Measurements from ENCODE around the gene PON2. TPM values are rescaled to one million over a fixed set of nuclear protein-coding genes. Genes with fewer than 3 reads are reported as not detected.
"Not testable (repeated sequence)": the region's sequence is repeated elsewhere in the genome, so short reads cannot be mapped to it uniquely, and the experiment has no call there.

The PON2 gene
- total RNA-seq, 1 donor from 2014 or later: 152 TPM

DNA sequence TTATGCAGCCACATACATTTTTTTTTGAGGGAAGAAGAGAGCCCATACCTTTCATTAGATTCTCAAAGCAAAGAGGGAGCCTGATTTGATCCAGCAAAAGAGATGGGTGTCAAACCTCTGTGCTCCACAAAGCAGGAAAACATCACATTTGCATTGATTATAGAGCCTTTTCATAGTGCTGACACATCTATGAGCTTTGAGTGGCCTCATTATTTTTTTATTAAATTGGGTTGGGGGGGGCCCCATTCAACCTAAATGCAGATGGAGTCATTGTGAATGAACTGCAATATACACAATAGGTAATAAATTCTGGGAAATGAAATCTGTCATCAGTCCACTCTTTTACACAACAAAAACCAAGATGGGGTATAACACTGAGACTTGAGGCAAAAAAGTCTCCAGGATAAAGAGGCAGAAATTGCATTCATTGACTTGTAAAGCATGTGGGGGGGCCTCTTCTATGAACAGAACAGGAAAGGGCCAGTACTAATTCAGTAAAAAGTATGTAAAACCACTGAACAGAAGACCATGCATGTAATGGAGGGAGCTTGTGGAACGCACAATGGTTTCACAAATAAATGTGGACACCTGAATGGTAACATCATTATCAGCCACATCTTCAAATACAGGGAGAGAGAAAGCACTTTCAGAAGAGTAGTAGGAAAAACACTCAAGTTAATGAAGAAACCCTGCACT, 33.2 kb upstream of the PON2 start:
- H3K9ac ChIP-seq (ENCODE audit: low read length): no peak overlapping the region
- H3K4me2 ChIP-seq (ENCODE audit: low read length): no peak overlapping the region
- DNase-seq (ENCODE audit: low read depth) (no peak), FAIRE-seq (no peak)
- H3K4me3 ChIP-seq (ENCODE audit: insufficient read depth, low read depth, low read length): no peak overlapping the region
- H3K27ac ChIP-seq (ENCODE audit: low read depth, low read length): no peak overlapping the region
- peaks cover 14% of the 10 kb centered on the region for H3K4me1 ChIP-seq (ENCODE audit: insufficient read depth, low read length)
- H3K36me3 Mint-ChIP-seq (ENCODE audit: low read depth, unreplicated experiment): no peaks in the 10 kb centered on the region
- no peak overlapping the region for H2AFZ ChIP-seq (ENCODE audit: low read depth, low read length)
- H3K36me3 ChIP-seq (ENCODE audit: insufficient read depth, low read length): no peaks in the 10 kb centered on the region
- TF ChIP-seq, protein P1, sequence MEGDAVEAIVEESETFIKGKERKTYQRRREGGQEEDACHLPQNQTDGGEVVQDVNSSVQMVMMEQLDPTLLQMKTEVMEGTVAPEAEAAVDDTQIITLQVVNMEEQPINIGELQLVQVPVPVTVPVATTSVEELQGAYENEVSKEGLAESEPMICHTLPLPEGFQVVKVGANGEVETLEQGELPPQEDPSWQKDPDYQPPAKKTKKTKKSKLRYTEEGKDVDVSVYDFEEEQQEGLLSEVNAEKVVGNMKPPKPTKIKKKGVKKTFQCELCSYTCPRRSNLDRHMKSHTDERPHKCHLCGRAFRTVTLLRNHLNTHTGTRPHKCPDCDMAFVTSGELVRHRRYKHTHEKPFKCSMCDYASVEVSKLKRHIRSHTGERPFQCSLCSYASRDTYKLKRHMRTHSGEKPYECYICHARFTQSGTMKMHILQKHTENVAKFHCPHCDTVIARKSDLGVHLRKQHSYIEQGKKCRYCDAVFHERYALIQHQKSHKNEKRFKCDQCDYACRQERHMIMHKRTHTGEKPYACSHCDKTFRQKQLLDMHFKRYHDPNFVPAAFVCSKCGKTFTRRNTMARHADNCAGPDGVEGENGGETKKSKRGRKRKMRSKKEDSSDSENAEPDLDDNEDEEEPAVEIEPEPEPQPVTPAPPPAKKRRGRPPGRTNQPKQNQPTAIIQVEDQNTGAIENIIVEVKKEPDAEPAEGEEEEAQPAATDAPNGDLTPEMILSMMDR (IDR thresholded peaks at IDR 0.05; ENCODE audit: insufficient read depth, low read depth, low read length): no peak
- no peak for TF ChIP-seq EZH2 (IDR thresholded peaks at IDR 0.05; ENCODE audit: insufficient read depth, low read length)
- H3K9me3 ChIP-seq (ENCODE audit: insufficient read depth, low read depth, low read length): no peaks in the 10 kb centered on the region
- no peaks in the 10 kb centered on the region for H4K20me1 ChIP-seq (ENCODE audit: insufficient read depth, low read length)
- H3K9me3 Mint-ChIP-seq (ENCODE audit: unreplicated experiment): no peaks in the 10 kb centered on the region
- H3K27me3 ChIP-seq (ENCODE audit: insufficient read depth, low read length): no peaks in the 10 kb centered on the region
- H3K4me1 Mint-ChIP-seq (ENCODE audit: low read depth, unreplicated experiment): peaks cover 33% of the 10 kb centered on the region
- no peak overlapping the region for H3K4me3 Mint-ChIP-seq (ENCODE audit: unreplicated experiment)
- H3K27me3 Mint-ChIP-seq (ENCODE audit: low read depth, unreplicated experiment): no peaks in the 10 kb centered on the region
- no peak overlapping the region for H3K27ac Mint-ChIP-seq (ENCODE audit: unreplicated experiment)
- no peaks in the 10 kb centered on the region for H3K79me2 ChIP-seq (ENCODE audit: insufficient read depth, low read length)

DNA sequence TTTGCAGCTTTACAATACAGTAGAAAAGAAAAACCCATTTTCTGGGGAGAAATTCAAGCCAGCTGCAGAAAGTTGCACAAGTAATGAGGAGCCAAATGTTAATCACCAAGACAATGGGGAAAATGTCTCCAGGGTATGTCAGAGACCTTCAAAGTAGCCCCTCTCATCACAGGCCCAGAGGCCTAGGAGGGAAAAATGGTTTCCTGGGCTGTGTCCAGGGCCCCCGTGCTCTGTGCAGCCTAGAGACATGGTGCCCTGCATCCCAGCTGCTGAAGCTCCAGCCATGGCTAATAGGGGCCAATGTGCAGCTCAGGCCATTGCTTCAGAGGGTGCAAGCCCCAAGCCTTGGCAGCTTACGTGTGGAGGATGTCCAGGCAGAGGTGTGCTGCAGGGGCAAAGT, 25.8 kb upstream of the PON2 start:
- peaks cover 17% of the 10 kb centered on the region for H3K9me3 Mint-ChIP-seq (ENCODE audit: unreplicated experiment)
- not testable (repeated sequence) for H3K36me3 Mint-ChIP-seq (ENCODE audit: low read depth, unreplicated experiment); H3K4me3 ChIP-seq (ENCODE audit: insufficient read depth, low read depth, low read length); H3K27me3 Mint-ChIP-seq (ENCODE audit: low read depth, unreplicated experiment); FAIRE-seq; H3K4me1 Mint-ChIP-seq (ENCODE audit: low read depth, unreplicated experiment); H3K4me1 ChIP-seq (ENCODE audit: insufficient read depth, low read length); DNase-seq (ENCODE audit: low read depth); H3K27ac ChIP-seq (ENCODE audit: low read depth, low read length); H4K20me1 ChIP-seq (ENCODE audit: insufficient read depth, low read length); H3K27me3 ChIP-seq (ENCODE audit: insufficient read depth, low read length); H3K9ac ChIP-seq (ENCODE audit: low read length); H3K4me3 Mint-ChIP-seq (ENCODE audit: unreplicated experiment); H3K9me3 ChIP-seq (ENCODE audit: insufficient read depth, low read depth, low read length); H3K36me3 ChIP-seq (ENCODE audit: insufficient read depth, low read length); H3K4me2 ChIP-seq (ENCODE audit: low read length); H3K27ac Mint-ChIP-seq (ENCODE audit: unreplicated experiment); H2AFZ ChIP-seq (ENCODE audit: low read depth, low read length); H3K79me2 ChIP-seq (ENCODE audit: insufficient read depth, low read length)

DNA sequence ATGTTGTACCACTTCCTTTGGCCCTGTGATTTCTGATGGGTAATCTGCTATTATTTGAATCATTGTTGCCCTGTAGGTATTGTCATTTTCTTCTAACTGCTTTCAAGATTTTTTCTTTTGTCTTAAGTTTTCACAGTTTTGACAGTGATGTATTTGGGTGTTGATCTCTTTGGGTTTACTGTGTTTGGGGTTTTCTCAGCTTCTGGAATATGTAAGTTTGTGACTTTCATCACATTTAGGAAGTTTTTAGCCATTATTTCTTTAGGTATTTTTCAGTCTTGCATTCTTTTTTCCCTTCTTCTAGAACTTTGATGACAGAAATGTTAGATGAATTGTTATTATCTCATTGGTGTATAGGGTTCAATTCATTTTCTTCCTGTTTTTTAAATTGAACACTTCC, 23.1 kb upstream of the PON2 start:
- H3K27me3 Mint-ChIP-seq (ENCODE audit: low read depth, unreplicated experiment): no peaks in the 10 kb centered on the region
- no peaks in the 10 kb centered on the region for H4K20me1 ChIP-seq (ENCODE audit: insufficient read depth, low read length)
- H3K9ac ChIP-seq (ENCODE audit: low read length): no peak overlapping the region
- H3K27ac Mint-ChIP-seq (ENCODE audit: unreplicated experiment): no peak overlapping the region
- H3K9me3 Mint-ChIP-seq (ENCODE audit: unreplicated experiment): peaks cover 17% of the 10 kb centered on the region
- no peak overlapping the region for H2AFZ ChIP-seq (ENCODE audit: low read depth, low read length)
- no peaks in the 10 kb centered on the region for H3K27me3 ChIP-seq (ENCODE audit: insufficient read depth, low read length)
- no peaks in the 10 kb centered on the region for H3K9me3 ChIP-seq (ENCODE audit: insufficient read depth, low read depth, low read length)
- H3K4me3 ChIP-seq (ENCODE audit: insufficient read depth, low read depth, low read length): no peak overlapping the region
- TF ChIP-seq, protein P1 (IDR thresholded peaks at IDR 0.05; ENCODE audit: insufficient read depth, low read depth, low read length): no peak
- TF ChIP-seq EZH2 (IDR thresholded peaks at IDR 0.05; ENCODE audit: insufficient read depth, low read length): no peak
- H3K4me1 ChIP-seq (ENCODE audit: insufficient read depth, low read length): no peaks in the 10 kb centered on the region
- no peaks in the 10 kb centered on the region for H3K36me3 ChIP-seq (ENCODE audit: insufficient read depth, low read length)
- H3K4me3 Mint-ChIP-seq (ENCODE audit: unreplicated experiment): no peak overlapping the region
- no peaks in the 10 kb centered on the region for H3K4me1 Mint-ChIP-seq (ENCODE audit: low read depth, unreplicated experiment)
- DNase-seq (ENCODE audit: low read depth): no peak
- peaks cover 2% of the 10 kb centered on the region for H3K36me3 Mint-ChIP-seq (ENCODE audit: low read depth, unreplicated experiment)
- no peak overlapping the region for H3K27ac ChIP-seq (ENCODE audit: low read depth, low read length)
- FAIRE-seq: no peak
- H3K4me2 ChIP-seq (ENCODE audit: low read length): no peak overlapping the region
- H3K79me2 ChIP-seq (ENCODE audit: insufficient read depth, low read length): no peaks in the 10 kb centered on the region

Data from astrocyte (in vitro differentiated cells and primary cell).